ENCODE data around the gene TMPRSS2.

The TMPRSS2 gene

DNA sequence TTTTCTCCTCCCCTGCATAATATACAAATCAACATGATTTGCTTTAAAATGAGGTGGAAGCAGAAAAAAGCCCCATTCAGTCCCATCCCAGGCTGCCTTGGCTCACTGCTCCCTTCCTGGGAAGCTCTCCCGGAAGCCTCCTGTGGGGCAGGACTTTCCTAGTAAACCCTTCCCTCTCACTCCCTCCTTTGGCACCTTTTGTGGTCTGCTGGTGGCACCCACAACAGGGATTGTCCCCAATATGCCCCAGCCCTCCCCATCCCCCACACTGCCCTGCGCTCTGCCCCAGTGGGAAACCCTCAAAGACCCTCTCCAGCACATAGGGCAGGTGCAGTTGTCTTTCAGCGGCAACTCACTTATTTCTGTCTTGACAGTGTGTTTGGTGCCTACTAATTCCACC, 1.8 kb upstream of the TMPRSS2 start:
- DNase-seq (ENCODE audit: low spot score): no peak

DNA sequence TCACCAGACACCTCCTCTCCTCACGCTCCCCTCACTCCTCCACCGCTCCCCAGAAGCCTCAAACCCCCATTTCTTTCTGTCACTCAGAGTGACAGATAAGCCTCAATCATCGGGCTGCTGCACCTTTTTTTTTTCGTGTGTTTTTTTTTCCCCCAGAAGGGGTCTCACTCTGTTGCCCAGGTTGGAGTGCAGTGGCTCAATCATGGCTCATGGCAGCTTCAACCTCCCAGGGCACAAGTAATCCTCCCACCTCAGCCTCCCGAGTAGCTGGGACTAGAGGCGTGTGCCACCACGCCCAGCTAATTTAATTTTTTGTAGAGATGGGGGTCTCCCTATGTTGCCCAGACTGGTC, 1.2 kb upstream of the TMPRSS2 start:
- no peak for DNase-seq (ENCODE audit: low spot score)

DNA sequence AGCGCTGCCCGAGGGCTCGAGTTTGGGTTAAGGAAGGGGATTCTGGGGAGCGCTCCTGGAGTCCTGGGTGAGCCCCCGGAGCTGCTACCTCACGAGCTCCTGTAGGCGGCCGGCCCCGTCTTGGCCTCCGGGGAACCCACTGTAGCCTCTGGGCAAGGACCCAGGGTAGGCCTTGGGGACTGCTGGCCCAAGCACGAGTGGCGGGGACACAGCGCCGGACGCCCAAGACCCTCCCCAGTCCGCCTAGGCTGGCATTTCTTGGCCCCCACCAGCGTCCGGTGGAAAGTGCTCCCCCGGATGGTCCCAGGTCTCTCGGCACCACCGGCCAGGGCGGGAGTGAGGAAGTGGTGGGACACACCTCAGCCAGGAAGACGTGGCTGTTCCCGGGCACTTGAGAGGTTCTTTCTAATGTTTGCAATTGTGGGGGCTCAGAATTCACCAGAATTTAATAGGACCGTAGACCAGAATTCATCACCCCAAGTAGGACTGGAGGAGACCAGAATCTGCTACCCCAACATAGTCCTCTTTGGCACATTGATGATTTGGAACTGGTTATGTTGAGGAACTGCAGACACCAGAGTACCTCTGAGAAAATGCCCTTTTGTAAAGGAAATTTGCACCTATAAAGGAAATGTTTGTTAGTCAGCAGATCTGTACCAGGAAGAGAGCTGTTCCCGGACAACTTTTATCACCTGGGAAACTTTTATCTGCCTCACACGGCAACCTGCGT, 622 bp upstream of the TMPRSS2 start:
- DNase-seq (ENCODE audit: low spot score): no peak

DNA sequence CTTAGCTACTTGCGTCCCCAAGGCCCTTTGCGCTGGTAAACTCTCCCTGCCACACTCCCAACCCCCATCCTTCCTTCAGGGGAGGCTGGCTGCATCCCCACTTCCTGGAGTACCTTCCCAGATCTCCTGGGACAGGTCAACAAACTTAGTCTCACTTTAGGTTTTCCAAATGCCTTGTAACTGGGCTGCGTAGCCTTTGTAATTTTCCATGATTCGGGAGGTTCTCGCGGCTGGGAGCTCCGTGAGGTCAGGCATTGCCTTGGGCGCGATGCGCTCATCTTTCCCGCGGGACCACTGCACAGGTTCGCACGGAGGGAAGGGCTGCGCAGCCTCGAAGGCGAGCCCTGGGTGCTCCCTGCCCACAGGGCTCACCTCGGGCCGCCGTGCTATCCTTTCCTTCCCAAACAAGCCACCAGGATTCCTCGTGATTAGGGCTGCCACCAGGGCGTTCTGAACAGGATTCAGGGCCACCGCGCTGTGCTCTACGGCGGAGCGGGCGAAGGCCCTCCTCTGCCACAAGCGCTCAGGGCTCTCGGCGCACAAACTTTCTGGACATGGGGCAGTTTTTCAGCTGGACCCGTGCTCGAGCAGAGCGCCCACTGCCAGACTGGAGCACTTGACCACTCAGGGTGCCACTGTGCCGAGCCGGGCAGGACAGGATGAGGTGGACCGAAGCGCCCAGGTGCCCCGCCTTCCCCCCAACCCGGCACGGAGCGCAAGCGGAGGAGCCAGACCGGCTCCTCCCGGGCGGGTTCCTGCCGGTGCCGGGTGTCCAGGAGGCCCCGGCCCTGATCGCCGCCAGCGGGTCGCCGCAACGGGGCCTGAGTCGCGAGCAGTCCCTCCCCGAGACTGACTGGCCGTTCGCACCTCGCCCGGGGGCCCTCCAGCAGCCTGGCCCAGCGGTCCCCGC, 1.1 kb downstream of the TMPRSS2 start:
- DNase-seq (ENCODE audit: low spot score): no peak

DNA sequence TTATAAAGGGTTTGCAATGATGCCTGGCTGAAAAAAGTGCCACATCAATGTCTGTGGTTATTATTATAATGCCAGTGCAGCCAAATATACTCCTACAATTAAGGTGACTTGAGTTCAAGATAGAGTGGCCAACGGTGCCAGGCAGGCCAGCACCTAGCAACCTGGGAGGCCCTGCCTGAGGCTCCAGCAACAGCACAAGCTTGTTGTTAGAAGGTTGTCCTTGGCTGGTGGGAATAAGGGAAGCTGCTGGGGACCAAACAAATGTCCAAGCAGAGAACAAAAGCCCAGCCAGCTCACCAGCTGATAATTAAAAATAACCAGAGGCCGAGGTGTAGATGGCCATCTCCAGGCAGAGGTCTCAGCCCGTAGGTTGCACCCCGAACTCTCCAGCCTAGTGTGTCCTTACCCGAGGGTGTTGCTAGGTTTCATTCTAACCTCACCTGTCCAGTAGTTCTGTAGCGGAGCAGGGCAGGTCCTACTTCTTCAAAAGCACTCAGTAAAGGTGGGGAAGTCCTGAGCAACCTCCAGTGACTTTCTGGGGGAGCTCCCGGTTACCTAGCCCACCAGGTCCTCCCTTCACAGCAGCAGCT, 1.9 kb downstream of the TMPRSS2 start:
- DNase-seq (ENCODE audit: low spot score): no peak

DNA sequence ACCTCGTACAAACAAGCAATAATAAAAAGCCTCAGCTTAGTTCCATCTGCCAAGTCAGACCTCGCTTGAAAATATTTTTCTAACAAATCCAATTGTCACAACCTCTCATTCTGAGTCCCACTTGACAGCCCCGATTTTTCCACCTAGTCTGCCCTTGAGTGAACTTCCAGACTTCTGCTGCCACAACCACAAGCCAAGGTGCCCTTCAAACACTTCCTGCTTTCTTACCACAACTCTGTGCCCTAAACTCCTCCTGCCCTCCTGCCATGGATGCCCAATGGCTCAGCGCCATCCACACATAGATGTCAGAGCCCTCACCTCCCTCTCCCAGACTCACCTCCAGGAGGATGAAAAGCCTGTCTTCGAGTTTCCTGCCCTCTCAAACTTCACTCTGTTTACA, 3.9 kb downstream of the TMPRSS2 start:
- no peak for DNase-seq (ENCODE audit: low spot score)

DNA sequence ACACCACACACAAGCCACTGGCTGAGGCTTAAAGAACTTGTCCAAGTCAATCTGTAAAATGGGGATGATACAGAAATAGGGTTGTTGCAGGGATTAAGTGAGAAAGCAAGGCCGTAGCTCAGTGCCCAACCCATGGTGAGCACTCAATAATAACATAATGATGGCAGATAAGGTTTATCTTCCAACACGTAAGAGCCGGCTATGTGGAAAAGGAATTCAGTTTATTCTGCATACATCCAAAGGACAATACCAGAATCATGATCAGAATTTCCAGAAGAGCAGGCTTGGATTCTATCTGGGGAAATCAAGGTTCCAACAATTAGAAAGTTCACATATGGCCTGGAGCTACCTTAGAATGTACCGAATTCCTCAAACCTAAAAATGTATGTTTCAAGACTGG, 4.6 kb downstream of the TMPRSS2 start:
- no peak for DNase-seq (ENCODE audit: low spot score)

DNA sequence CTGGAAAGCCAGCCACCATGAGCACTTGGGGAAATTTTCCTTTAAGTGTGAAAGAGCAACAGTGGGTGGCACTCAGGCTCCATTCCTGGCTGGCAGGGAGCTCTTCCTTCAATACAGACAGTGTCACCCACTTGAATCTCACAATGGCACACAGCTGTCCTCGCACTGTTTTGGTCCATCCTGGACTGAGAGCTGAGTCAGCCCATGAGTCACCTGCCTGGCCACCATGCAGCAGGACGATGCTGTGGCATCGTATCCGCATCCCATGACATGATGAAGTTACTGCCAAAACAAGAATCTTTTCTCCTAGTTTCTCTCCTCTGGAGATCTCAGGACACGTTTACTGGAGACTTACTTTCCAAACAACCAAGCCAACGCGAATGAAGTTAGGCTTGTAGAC, 6.0 kb downstream of the TMPRSS2 start:
- no peak for DNase-seq (ENCODE audit: low spot score)

DNA sequence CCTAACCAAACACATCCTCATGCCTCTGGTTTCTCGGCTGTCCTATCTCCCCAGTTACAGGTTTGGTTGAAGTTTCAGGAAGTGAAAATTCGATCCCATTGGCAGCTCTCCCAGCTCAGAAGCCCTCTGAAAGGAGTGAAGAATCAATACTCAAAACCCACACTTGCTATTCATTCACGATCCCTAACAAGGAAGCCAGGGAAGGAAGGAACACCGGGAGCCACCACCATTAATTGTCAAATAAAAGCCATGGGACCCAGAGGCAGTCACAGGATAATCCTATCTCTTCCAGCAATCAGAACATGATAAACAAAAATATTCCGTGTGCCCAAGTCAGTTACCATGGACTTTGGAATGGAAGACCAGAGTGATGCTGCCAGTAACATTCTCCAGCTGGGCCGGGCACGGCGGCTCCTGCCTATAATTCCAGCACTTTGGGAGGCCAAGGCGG, 7.0 kb downstream of the TMPRSS2 start:
- no peak for DNase-seq (ENCODE audit: low spot score)

DNA sequence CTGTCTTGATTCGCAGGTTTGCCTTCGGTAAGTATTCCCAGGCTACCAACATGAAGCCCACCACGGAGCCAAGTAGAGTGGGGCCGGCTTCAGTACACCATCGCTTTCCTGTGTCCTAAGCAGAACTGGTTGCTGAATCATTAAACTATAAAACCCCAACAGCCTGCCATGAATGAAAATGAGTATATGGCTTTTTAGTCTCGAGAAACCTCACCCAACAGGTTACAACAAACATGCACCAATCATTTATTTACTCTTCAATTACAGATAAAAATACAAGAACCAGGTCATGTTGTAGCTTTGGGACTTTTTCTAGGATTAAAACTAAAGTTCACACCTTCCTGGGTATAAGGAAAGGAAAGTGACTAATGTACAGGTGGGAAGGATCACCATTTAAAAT, 7.6 kb downstream of the TMPRSS2 start:
- no peak for DNase-seq (ENCODE audit: low spot score)

DNA sequence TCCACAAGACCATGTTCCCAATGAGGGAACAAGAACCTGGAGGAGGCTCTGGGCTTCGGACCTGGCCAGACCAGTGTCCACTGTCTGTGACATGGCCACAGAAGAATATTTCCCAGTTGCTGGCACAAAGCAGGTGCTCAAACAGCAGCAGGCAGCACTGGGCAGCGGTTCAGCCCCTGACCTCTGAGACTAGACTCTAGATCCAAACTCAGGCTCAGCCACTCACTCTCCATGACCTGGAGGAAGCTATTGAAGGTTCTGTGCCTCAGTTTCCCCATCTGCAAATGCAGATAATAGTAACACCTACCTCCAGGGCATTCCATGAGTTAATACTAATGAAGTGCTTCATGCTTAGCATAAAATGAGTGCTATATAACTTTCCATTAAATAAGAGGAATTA, 8.0 kb downstream of the TMPRSS2 start:
- DNase-seq (ENCODE audit: low spot score): no peak

DNA sequence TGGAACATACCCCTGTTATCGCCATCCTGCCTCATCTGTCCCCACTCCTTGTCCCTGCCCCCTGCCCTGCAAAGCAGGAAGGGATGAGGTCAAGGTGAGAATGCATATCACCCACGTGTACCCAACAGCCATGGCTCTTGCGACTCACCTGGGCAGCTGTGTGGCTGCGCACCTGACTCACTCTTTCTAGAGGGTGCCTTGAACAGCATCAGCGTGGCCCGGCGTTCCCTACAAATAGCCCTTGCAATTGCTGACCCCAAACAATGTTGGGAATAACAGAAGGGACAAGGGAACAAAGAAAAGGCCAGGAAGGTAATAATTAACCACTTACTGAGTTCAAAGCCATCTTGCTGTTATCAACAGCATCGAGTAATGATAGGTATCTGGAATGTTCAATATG, 10.2 kb downstream of the TMPRSS2 start:
- no peak for DNase-seq (ENCODE audit: low spot score)

DNA sequence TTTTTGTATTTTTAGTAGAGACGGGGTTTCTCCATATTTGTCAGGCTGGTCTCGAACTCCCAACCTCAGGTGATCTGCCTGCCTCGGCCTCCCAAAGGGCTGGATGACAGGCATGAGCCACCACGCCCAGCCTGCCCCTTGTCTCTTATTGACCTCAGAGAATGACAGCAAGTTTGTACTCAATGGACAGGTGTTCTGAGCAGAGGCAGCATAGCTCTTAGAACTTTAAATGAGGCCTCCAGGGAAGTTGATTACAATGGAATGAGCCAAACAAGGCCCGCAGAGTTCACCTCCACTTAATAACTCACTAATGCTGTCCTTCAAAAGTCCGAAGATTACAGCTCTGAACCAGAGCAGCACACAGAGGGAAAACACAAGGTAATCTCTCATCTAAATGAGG, 10.9 kb downstream of the TMPRSS2 start:
- no peak for DNase-seq (ENCODE audit: low spot score)

DNA sequence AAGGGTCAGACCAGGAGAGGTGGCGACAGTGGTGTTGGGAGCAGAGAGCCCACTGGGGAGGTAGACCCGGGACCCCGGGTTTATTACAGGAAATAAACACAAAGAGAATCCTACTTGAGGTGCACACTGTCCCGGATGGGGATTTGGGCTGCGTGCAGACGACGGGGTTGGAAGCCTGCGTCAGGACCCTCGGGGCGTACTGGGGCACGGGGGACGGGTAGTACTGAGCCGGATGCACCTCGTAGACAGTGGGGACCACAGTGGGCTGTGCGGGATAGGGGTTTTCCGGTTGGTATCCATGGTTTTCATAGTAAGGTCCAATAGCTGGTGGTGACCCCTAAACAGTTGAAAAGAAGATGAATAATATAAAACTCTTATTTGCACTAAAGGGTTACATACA, 13.7 kb downstream of the TMPRSS2 start:
- DNase-seq (ENCODE audit: low spot score): no peak

DNA sequence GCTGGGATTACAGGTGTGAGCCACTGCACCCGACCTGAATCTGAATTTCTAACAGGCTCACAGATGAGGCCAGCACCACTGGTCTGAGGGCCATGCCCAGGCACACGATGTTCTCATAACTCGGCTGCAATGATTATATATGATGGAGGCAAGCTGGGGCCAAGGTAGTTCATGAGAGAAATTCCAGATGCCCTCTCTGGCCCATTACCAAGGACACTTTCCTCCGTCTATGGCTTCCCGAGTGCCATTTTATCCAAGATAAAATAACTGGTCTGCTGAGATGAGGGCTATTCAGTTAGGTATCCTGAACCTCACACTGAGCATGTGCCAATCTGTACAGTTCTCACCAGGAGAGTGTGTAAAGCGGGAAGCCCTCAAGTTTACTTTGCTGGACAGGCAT, 16.5 kb downstream of the TMPRSS2 start:
- no peak for DNase-seq (ENCODE audit: low spot score)

DNA sequence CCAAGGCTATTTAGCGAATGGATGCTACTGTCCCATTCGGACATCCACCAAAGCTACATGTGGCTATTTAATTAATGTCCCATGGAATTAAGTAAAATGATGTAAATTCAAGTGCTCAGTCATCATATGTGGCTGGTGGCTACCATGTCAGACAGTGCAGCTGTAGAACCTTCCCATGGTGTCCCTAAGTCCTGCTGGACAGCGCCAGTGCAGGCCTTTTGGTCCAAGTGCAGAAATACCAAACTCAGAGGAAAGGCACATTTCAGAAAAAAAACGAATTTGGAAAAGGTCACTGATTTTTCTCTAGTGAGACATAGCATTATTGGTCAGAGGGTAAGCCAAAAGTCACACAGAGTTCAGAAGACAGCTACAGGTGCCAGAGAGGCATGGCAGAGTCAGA, 17.6 kb downstream of the TMPRSS2 start:
- DNase-seq (ENCODE audit: low spot score): no peak

DNA sequence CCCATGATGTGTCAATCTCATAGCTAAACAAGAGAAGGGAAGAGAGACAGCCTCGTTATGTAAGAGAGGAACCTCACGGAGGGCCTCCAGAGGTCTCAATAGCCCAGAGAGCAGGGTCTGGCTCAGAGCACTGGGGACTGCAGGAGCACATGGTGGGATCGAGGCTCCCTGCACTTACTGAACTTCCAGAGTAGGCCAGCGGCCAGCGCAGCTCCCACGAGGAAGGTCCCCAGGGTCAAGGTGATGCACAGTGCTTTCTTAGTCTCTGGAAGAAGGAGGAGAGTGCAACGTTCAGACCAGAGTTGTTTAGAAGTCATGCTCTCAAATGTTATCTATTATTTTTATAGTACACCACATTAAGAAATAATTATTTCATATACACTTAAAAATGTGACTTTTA, 18.6 kb downstream of the TMPRSS2 start:
- no peak for DNase-seq (ENCODE audit: low spot score)

DNA sequence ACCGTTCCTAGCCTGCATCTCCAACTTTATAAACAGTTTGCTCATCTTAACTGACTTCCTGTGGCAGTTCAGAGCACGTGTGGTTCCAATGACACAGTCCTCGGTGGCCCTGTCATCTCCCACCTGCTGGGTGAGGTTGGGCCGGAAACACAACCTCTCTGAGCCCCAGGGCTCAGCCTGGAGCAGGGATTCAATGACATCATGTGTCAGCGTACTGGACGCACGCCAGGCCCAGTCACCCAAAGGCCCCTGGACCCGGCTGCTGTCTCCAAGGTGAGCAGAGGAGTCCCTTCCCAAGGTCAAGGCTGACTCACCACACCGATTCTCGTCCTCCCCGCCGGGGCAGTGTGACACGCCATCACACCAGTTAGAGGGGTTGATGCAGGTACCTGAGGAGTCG, 19.9 kb downstream of the TMPRSS2 start:
- no peak for DNase-seq (ENCODE audit: low spot score)

DNA sequence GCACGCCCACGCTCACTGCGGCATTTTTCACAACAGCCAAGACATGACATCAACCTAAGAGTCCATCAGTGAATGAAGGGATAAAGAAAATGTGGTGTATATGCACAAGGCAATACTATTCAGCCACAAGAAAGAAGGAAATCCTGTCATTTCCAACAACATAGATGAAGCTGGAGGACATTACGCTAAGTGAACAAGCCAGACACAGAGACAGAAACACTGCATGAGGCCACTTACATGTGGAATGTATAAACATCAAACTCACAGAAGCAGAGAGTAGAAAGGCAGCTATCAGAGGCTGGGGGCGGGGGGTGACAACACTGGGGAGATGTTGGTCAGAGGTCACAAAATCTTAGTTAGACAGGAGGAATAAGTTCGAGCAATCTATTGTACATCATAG, 20.9 kb downstream of the TMPRSS2 start:
- no peak for DNase-seq (ENCODE audit: low spot score)

DNA sequence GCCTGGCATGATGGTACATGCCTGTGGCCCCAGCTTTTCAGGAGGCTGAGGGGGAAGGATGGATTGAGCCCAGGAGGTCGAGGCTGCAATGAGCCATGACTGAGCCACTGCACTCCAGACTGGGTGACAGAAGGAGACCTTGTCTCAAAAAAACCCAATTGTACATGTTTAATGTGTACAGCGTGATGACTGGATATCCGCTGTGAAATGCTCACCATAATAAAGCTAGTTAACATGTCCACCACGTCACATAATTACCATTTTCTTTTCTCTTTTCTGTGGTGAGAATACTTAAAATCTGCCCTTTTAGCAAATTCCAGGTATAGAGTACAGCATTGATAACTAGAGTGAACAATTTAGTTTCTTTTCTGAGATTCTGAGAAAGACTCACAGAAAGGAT, 24.0 kb downstream of the TMPRSS2 start:
- no peak for DNase-seq (ENCODE audit: low spot score)

DNA sequence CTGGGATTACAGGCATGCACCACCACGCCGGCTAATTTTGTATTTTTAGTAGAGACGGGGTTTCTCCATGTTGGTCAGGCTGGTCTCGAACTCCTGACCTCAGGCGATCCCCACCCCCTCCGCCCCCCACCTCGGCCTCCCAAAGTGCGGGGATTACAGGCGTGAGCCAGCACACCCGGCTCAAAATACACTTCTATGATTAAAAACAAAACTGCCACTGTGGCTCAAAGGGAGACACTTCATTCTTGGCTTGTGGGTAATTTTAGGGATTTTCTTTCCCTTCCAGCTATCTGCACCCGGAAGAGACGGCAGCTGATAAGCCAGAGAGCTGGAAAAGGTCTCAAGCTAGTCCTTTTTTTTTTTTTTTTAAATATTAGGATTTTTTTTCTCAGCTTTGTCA, 24.5 kb downstream of the TMPRSS2 start:
- DNase-seq (ENCODE audit: low spot score): no peak

DNA sequence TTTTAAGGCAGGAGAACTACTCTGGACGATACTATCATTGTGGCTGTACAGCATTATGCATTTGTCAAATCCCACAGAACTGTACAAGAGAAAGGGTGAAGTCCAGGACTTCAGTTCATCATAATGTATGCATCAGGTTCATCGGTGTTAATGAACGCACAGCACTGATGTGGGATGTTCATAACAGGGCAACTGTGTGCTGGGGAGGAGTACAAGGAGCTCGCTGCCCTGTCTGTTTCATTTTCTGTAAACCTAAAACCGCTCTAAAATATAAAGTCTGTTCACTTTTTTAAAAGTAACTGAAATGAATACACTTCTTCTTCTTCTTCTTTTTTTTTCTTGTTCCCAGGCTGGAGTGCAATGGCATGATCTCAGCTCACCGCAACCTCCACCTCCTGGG, 25.0 kb downstream of the TMPRSS2 start:
- DNase-seq (ENCODE audit: low spot score): no peak

DNA sequence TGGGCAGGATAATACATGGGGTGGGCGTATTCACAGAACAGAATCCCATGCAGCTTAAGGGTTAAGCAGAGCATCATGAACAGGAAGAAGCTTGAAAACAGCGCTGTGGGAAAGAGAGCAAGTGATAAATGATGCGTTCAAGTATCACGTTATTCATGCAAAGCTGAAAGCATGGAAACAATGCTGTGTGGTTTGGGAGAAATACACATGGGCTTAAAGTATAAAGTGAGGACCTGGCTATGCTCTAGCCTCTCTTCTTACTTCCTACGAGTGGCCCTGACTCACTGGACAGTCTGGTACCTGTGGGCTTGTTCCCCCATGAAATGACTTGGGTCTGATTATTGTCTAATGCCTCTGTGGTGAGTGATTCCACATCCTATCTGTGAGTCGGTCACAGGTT, 25.7 kb downstream of the TMPRSS2 start:
- no peak for DNase-seq (ENCODE audit: low spot score)
